ENCODE data around the gene FAXC.
"Not testable (repeated sequence)": the region's sequence is repeated elsewhere in the genome, so short reads cannot be mapped to it uniquely, and the experiment has no call there.

Gene FAXC

GRCh38 chr6:99335298-99335697 lies 14.2 kb downstream of the FAXC start:
- H2BK12ac ChIP-seq (ENCODE audit: low read length in 2 of 2); H4K8ac ChIP-seq (ENCODE audit: low read length); H2BK5ac ChIP-seq (ENCODE audit: low read depth, low read length, poor library complexity, severe bottlenecking); H3K4me3 ChIP-seq (ENCODE audit: insufficient read depth in 1 of 2, low read depth in 1 of 2, low read length in 2 of 2); H3K18ac ChIP-seq (ENCODE audit: low read depth in 1 of 2, low read length in 2 of 2); H3K4ac ChIP-seq (ENCODE audit: low read depth in 1 of 2, low read length in 2 of 2); H3K27ac ChIP-seq (ENCODE audit: low read length, poor library complexity, severe bottlenecking); H3K9ac ChIP-seq (ENCODE audit: low read length); H2BK15ac ChIP-seq (ENCODE audit: low read depth, poor library complexity, severe bottlenecking); DNase-seq; H3K23ac ChIP-seq (ENCODE audit: low read length in 2 of 2); H2AK5ac ChIP-seq (ENCODE audit: low read length, severe bottlenecking); H2AFZ ChIP-seq (ENCODE audit: low read depth, low read length); H4K91ac ChIP-seq (ENCODE audit: low read length); H2BK120ac ChIP-seq (ENCODE audit: low read depth, low read length); H3K9me3 ChIP-seq (ENCODE audit: control insufficient read depth, low read length); H3K4me1 ChIP-seq (ENCODE audit: control insufficient read depth, insufficient read depth, low read depth, low read length); H3K36me3 ChIP-seq (ENCODE audit: control insufficient read depth in 1 of 2, insufficient read depth in 2 of 2, low read depth in 1 of 2, low read length in 2 of 2); H3K14ac ChIP-seq (ENCODE audit: low read length in 2 of 2); H3K4me2 ChIP-seq (ENCODE audit: low read length, poor library complexity, severe bottlenecking): not testable (repeated sequence)
- WGBS: 76% methylated on average over 6 of the region's 6 CpGs
- peaks cover 0 to 11% of the 10 kb centered on the region in 2 experiments for H3K27me3 ChIP-seq (ENCODE audit: control insufficient read depth in 1 of 2, insufficient read depth in 1 of 2, low read length in 2 of 2)
- peaks cover 16% of the 10 kb centered on the region for H3K79me1 ChIP-seq (replicated peaks; ENCODE audit: low read length, poor library complexity, severe bottlenecking)

- no peak overlapping the region for H2BK12ac ChIP-seq (ENCODE audit: low read length in 2 of 2)
- no peak overlapping the region for H2BK120ac ChIP-seq (ENCODE audit: low read depth, low read length)
- no peak overlapping the region for H4K8ac ChIP-seq (ENCODE audit: low read length)
- H3K36me3 ChIP-seq (ENCODE audit: control insufficient read depth in 1 of 2, insufficient read depth in 2 of 2, low read depth in 1 of 2, low read length in 2 of 2): peaks cover 0 to 7% of the 10 kb centered on the region in 2 experiments
- no peak overlapping the region for H2AFZ ChIP-seq (ENCODE audit: low read depth, low read length)
- peaks cover 2% of the 10 kb centered on the region for H3K4me1 ChIP-seq (ENCODE audit: control insufficient read depth, insufficient read depth, low read depth, low read length)
- peaks cover 0 to 11% of the 10 kb centered on the region in 2 experiments for H3K27me3 ChIP-seq (ENCODE audit: control insufficient read depth in 1 of 2, insufficient read depth in 1 of 2, low read length in 2 of 2)
- 32% methylated on average over 2 of the region's 2 CpGs for WGBS
- H3K79me1 ChIP-seq (replicated peaks; ENCODE audit: low read length, poor library complexity, severe bottlenecking): peaks cover 16% of the 10 kb centered on the region
- DNase-seq: peak; percentile 63
- no peak overlapping the region for H3K27ac ChIP-seq (ENCODE audit: low read length, poor library complexity, severe bottlenecking)
- H3K23ac ChIP-seq (ENCODE audit: low read length in 2 of 2): no peak overlapping the region
- no peak overlapping the region for H2BK5ac ChIP-seq (ENCODE audit: low read depth, low read length, poor library complexity, severe bottlenecking)
- no peak overlapping the region for H3K4me3 ChIP-seq (ENCODE audit: insufficient read depth in 1 of 2, low read depth in 1 of 2, low read length in 2 of 2)
- H3K14ac ChIP-seq (ENCODE audit: low read length in 2 of 2): no peak overlapping the region
- no peak overlapping the region for H3K18ac ChIP-seq (ENCODE audit: low read depth in 1 of 2, low read length in 2 of 2)
- no peak overlapping the region for H4K91ac ChIP-seq (ENCODE audit: low read length)
- H3K4ac ChIP-seq (ENCODE audit: low read depth in 1 of 2, low read length in 2 of 2): no peak overlapping the region
- H3K9me3 ChIP-seq (ENCODE audit: control insufficient read depth, low read length): no peaks in the 10 kb centered on the region
- no peak overlapping the region for H2BK15ac ChIP-seq (ENCODE audit: low read depth, poor library complexity, severe bottlenecking)
- H2AK5ac ChIP-seq (ENCODE audit: low read length, severe bottlenecking): no peak overlapping the region
- no peak overlapping the region for H3K4me2 ChIP-seq (ENCODE audit: low read length, poor library complexity, severe bottlenecking)
- H3K9ac ChIP-seq (ENCODE audit: low read length): no peak overlapping the region
These were observed 14.8 kb downstream of the FAXC start for GRCh38 chr6:99334526-99335127.

GRCh38 chr6:99333068-99333467 lies 16.4 kb downstream of the FAXC start:
- 82% methylated on average over 6 of the region's 6 CpGs for WGBS
- Histone ChIP-seq H2BK120ac (ENCODE audit: low read depth, low read length) (no peak overlapping the region), H2BK5ac (ENCODE audit: low read depth, low read length, poor library complexity, severe bottlenecking) (no peak overlapping the region)

GRCh38 chr6:99331531-99331930 lies 17.9 kb downstream of the FAXC start:
- 73% methylated on average over 3 of the region's 3 CpGs for WGBS
- Histone ChIP-seq H3K14ac (ENCODE audit: low read length in 2 of 2) (no peak overlapping the region), H4K8ac (ENCODE audit: low read length) (peak overlapping the region; percentile 23), H3K36me3 (ENCODE audit: control insufficient read depth in 1 of 2, insufficient read depth in 2 of 2, low read depth in 1 of 2, low read length in 2 of 2) (peaks cover 0 to 8% of the 10 kb centered on the region in 2 experiments), H4K91ac (ENCODE audit: low read length) (peak overlapping the region; percentile 12), H2BK5ac (ENCODE audit: low read depth, low read length, poor library complexity, severe bottlenecking) (no peak overlapping the region), H3K9ac (ENCODE audit: low read length) (no peak overlapping the region), H3K4me2 (ENCODE audit: low read length, poor library complexity, severe bottlenecking) (no peak overlapping the region), H3K18ac (ENCODE audit: low read depth in 1 of 2, low read length in 2 of 2) (no peak overlapping the region), H3K4ac (ENCODE audit: low read depth in 1 of 2, low read length in 2 of 2) (no peak overlapping the region), H3K27me3 (ENCODE audit: control insufficient read depth in 1 of 2, insufficient read depth in 1 of 2, low read length in 2 of 2) (peaks cover 0 to 5% of the 10 kb centered on the region in 2 experiments), H2BK15ac (ENCODE audit: low read depth, poor library complexity, severe bottlenecking) (no peak overlapping the region), H3K79me1 (replicated peaks; ENCODE audit: low read length, poor library complexity, severe bottlenecking) (peaks cover 4% of the 10 kb centered on the region), H2AFZ (ENCODE audit: low read depth, low read length) (no peak overlapping the region), H2BK120ac (ENCODE audit: low read depth, low read length) (no peak overlapping the region), H3K4me3 (ENCODE audit: insufficient read depth in 1 of 2, low read depth in 1 of 2, low read length in 2 of 2) (no peak overlapping the region), H3K9me3 (ENCODE audit: control insufficient read depth, low read length) (no peaks in the 10 kb centered on the region), H2AK5ac (ENCODE audit: low read length, severe bottlenecking) (no peak overlapping the region), H3K27ac (ENCODE audit: low read length, poor library complexity, severe bottlenecking) (no peak overlapping the region), H3K23ac (ENCODE audit: low read length in 2 of 2) (no peak overlapping the region), H2BK12ac (ENCODE audit: low read length in 2 of 2) (no peak overlapping the region), H3K4me1 (ENCODE audit: control insufficient read depth, insufficient read depth, low read depth, low read length) (peaks cover 2% of the 10 kb centered on the region)
- no peak for DNase-seq

More at GRCh38 chr6:99333068-99333467, 16.4 kb downstream of the FAXC start:
- Histone ChIP-seq H2BK15ac (ENCODE audit: low read depth, poor library complexity, severe bottlenecking) (no peak overlapping the region), H2AFZ (ENCODE audit: low read depth, low read length) (no peak overlapping the region), H3K27me3 (ENCODE audit: control insufficient read depth in 1 of 2, insufficient read depth in 1 of 2, low read length in 2 of 2) (peaks cover 0 to 3% of the 10 kb centered on the region in 2 experiments), H3K9me3 (ENCODE audit: control insufficient read depth, low read length) (no peaks in the 10 kb centered on the region), H4K8ac (ENCODE audit: low read length) (no peak overlapping the region), H2AK5ac (ENCODE audit: low read length, severe bottlenecking) (no peak overlapping the region), H3K27ac (ENCODE audit: low read length, poor library complexity, severe bottlenecking) (no peak overlapping the region), H3K18ac (ENCODE audit: low read depth in 1 of 2, low read length in 2 of 2) (no peak overlapping the region), H3K14ac (ENCODE audit: low read length in 2 of 2) (no peak overlapping the region), H3K4me1 (ENCODE audit: control insufficient read depth, insufficient read depth, low read depth, low read length) (peaks cover 2% of the 10 kb centered on the region), H3K9ac (ENCODE audit: low read length) (no peak overlapping the region), H3K79me1 (replicated peaks; ENCODE audit: low read length, poor library complexity, severe bottlenecking) (peaks cover 5% of the 10 kb centered on the region), H3K36me3 (ENCODE audit: control insufficient read depth in 1 of 2, insufficient read depth in 2 of 2, low read depth in 1 of 2, low read length in 2 of 2) (peaks cover 0 to 5% of the 10 kb centered on the region in 2 experiments), H4K91ac (ENCODE audit: low read length) (no peak overlapping the region), H3K4ac (ENCODE audit: low read depth in 1 of 2, low read length in 2 of 2) (no peak overlapping the region), H3K23ac (ENCODE audit: low read length in 2 of 2) (no peak overlapping the region), H3K4me2 (ENCODE audit: low read length, poor library complexity, severe bottlenecking) (no peak overlapping the region), H3K4me3 (ENCODE audit: insufficient read depth in 1 of 2, low read depth in 1 of 2, low read length in 2 of 2) (no peak overlapping the region), H2BK12ac (ENCODE audit: low read length in 2 of 2) (no peak overlapping the region)
- DNase-seq: no peak

Data from mesenchymal stem cell (in vitro differentiated cells and primary cell).